Fibroblast of pulmonary artery (primary cell): Measurements from ENCODE around the gene DEPDC1B.

Experiments used
- DNase-seq: peaks from one replicate; pipeline ENCODE4 v3.0.0-alpha.2; 2010; ENCODE audit warnings: low read depth
- H3K4me3 ChIP-seq: replicated peaks from 2 replicates; pipeline ENCODE4 v1.5.1; 2011; ENCODE audit warnings: low read depth, mild to moderate bottlenecking, control low read depth, low read length, moderate library complexity
- TF ChIP-seq, protein P1 (sequence below): IDR thresholded peaks from 2 replicates; pipeline ENCODE4 v1.5.1; 2011; ENCODE audit warnings: mild to moderate bottlenecking, control low read depth, low read length, inconsistent platforms; ENCODE audit errors: missing control alignments

DEPDC1B gene

DNA sequence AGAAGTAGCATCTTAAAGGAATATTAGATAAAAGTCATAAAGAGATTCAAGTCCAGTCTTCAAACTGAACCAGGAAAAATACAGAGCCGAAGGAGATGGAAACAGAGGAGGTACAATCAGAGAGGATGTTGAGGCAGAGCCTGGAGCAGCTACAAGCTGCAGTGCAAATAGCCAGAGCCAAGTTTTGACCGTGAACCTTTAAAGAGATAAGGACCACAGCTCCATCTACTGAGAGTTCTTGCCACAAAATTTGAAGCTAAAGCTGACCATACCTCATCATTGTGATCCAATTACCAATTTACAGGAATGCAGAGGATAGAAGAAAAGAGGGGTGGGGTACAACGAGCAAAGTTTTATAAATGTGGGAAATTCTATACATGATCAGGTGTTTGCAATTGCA lies 10.4 kb upstream of the DEPDC1B start:
- no peak overlapping the region for H3K4me3 ChIP-seq
- TF ChIP-seq, protein P1, sequence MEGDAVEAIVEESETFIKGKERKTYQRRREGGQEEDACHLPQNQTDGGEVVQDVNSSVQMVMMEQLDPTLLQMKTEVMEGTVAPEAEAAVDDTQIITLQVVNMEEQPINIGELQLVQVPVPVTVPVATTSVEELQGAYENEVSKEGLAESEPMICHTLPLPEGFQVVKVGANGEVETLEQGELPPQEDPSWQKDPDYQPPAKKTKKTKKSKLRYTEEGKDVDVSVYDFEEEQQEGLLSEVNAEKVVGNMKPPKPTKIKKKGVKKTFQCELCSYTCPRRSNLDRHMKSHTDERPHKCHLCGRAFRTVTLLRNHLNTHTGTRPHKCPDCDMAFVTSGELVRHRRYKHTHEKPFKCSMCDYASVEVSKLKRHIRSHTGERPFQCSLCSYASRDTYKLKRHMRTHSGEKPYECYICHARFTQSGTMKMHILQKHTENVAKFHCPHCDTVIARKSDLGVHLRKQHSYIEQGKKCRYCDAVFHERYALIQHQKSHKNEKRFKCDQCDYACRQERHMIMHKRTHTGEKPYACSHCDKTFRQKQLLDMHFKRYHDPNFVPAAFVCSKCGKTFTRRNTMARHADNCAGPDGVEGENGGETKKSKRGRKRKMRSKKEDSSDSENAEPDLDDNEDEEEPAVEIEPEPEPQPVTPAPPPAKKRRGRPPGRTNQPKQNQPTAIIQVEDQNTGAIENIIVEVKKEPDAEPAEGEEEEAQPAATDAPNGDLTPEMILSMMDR = no peak
- no peak for DNase-seq

DNA sequence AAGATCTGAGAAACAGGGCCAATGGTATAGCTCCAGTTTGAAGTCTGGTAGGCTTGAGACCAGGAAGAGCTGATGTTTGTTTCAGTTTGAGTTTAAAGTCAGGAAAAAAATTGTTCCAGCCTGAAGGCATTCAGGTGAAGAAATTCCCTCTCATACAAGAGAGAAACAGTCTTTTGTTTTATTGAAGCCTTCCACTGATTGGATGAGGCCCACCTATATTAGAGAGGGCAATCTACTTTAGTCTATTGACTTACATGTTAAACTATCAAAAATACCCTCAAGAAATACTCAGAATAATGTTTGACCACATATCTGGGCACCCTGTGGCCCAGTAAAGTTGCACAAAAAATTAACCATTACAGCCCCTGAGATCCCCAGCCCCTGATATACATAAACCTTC lies 5.2 kb upstream of the DEPDC1B start:
- TF ChIP-seq, protein P1 = no peak
- no peak for DNase-seq
- no peak overlapping the region for H3K4me3 ChIP-seq

DNA sequence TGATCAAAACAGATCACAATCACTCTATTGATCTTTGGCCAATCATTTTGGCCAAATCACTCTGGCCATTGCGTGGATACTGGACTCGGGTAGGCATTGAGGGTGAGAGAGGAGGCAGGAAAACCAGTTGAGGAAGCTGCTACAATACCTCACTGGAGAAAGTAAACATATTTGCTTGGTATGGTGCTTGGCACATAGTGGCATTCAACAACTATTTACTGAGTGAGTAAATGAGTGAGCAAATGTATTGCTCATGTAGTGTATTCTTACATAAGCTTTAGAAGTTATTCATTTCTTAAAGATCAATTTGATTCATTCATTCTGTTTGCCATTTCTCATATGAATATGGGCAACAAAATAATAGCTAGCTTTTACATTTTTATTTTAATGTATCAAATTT lies 4.0 kb upstream of the DEPDC1B start:
- TF ChIP-seq, protein P1 = no peak
- H3K4me3 ChIP-seq = no peak overlapping the region
- no peak for DNase-seq

DNA sequence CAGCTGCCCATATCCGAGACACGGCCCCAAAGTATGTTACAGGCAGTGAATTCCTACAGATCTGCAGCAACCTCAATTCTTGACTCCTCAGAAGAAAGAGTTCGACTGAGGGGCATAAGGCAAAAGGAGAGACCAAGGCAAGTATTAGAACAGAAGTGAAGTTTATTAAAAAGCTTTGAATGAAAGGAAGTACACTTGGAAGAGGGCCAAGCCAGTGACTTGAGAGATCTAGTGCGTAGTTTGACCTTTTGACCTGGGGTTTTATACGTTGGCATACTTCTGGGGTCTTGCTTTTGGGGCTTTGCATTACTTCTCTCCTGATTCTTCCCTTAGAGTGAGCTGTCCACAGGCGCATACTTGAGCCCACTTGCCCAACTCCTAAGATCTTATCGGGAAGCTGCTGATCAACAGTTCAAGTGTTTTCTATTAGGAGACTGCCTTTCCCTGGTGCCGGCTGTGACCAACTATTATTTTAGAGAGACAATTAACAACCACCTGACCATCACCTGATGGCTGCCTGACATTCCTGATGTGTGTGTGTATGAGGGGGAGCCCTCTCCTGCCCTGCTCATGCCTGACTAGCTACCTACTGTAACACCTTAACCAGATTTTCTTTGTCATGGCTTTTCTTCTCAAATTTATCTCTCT lies 1.5 kb upstream of the DEPDC1B start:
- TF ChIP-seq, protein P1 = no peak
- DNase-seq = no peak

DNA sequence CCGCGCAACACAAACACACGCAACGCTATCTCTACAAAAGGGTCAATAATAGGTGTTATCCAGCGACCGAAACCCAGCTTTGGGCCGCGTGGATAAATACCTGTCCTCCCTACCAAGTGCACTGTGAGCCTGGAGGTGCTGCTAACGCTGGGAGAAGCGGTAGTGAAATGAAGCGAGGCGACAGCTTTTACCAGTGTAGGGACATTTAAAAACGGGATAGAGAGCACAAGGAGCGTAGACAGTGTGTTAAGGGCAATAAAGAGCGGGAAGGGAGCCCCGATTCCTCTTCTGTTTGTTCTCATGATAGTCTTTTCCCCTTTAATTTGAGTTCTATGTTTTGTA lies 421 bp upstream of the DEPDC1B start:
- DNase-seq = peak; percentile 17
- TF ChIP-seq, protein P1 = no peak
- peak overlapping the region; percentile 90 for H3K4me3 ChIP-seq

More for the DNA sequence above, 1.5 kb upstream of the DEPDC1B start:
- H3K4me3 ChIP-seq = no peak overlapping the region

DNA sequence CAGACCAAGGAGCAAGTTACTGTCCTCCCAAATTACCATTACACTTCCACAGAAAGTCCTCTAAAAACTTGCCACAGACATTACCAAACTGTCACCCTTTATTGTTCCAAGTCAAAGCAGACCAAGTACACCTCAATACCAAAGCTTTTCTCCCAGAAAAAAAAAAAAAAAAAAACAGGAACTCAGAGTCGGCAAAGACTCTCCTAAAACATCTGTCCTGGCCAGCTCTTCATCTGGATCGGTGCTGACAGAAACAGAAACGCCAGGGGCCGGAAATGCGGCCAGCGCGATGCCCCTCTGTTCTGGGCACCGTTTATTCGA lies 718 bp downstream of the DEPDC1B start:
- no peak for DNase-seq
- peak overlapping the region; percentile 90 for H3K4me3 ChIP-seq
- TF ChIP-seq, protein P1 = no peak

DNA sequence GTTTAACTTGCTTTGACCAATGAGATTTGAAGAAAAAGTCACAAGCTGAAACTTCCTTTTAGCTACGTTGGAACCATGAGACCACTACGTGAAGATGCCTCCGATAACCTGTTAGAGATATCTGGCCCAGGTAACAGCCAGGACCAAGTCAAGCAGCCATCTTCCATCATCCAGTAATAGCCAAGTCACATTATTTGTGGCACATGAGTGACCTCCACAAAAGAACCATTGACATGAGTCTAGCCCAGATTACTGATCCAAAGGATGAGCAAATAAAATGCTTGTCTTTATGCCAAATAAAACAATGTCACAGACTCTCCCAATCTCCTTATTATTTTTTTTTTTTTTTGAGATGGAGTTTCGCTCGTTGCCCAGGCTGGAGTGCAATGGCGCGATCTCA lies 1.6 kb downstream of the DEPDC1B start:
- TF ChIP-seq, protein P1 = no peak
- no peak for DNase-seq
- no peak overlapping the region for H3K4me3 ChIP-seq
